Esophagus mucosa (tissue), 1 donor: Measurements from ENCODE around the gene WAPL. TPM values are rescaled to one million over a fixed set of nuclear protein-coding genes. Genes with fewer than 3 reads are reported as not detected.

Experiments used
- ATAC-seq: fragments of 200-7000 bp; cut with Tn5 transposase; one replicate; pipeline ENCODE4 v1.9.1; 2020
- total RNA-seq: library from RNA; stranded (reverse); gene quantifications from one replicate; pipeline ENCODE4 v1.2.4, GENCODE V29; 2023
- donor health status: DM: yes; HTN: yes; CAD: no.

WAPL gene
- total RNA-seq, 1 donor from 2014 or later: 20.0 TPM

DNA sequence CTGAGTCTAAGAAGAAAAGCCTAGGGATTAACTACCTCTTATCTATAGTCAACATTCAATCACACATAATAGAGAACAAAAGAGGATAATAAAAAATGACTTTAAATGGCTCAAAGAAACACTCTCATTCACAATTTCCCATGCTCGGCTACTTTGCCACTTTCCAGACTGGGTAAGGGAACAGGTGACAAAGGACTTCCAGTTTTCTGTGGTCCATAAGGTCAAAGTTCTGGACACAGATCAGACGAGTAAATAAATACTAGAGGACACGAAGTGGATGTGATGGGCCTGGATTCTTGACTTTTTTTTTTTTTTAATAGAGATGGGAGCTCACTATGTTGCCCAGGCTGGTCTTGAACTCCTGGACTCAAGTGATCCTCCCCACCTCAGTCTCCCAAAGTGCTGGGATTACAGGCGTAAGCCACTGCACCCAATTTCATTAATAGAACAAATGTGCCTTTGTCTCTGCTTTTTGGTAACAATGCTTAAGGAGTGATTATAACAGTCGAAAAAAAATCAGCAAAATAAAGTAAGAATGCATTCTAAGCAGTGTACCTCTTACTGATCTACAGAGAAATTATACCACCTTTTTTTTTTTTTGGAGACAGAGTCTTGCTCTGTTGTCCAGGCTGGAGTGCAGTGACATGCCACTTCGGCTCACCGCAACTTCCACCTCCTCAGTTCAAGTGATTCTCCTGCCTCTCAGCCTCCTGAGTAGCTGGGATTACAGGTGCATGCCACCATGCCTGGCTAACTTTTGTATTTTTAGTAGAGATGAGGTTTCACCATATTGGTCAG is 70.6 kb downstream of the WAPL start:
- ATAC-seq: no peak

DNA sequence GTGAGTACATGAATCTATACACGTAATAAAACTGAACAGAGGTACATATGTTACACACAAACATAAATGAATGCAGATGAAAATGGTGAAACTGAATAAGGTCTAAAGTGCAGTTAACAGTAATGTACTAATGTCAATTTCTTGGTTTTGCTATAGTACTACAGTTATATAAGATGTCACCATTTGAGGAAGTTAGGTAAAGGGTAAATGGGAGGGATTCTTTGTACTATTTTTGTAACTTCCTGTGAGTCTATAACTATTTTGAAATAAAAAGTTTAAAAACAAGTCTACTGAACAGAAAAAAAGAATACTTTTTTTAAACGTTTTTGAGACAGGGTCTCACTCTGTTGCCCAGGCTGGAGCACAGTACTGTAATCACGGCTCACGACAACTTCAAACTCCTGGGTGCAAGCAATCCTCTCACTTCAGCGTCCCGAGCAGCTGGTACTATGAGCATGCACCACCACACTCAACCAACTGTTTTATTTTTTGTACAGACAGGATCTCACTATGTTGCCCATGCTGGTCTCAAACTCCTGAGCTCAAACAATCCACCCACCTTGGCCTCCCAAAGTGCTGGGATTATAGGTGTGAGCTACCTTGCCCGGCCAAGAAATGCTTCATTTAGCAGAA is 71.5 kb downstream of the WAPL start:
- ATAC-seq: no peak

DNA sequence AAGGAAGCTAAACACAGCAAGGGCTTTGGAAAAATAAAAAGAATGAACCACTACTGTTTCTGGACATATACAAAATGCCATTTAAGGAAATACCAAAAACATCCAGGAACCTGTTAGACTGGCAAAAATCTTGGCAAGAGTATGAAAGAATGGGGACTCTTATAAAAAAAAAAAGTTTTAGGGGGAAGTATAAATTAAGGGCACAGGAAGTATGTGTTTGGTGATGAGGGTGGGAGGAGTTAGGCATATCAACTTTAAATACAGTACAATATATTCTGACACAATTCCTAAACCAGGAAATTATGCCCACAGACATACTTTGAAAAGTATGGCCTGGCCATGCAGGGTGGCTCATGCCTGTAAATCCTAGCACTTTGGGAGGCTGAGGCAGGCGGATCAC is 74.2 kb downstream of the WAPL start:
- no peak for ATAC-seq

DNA sequence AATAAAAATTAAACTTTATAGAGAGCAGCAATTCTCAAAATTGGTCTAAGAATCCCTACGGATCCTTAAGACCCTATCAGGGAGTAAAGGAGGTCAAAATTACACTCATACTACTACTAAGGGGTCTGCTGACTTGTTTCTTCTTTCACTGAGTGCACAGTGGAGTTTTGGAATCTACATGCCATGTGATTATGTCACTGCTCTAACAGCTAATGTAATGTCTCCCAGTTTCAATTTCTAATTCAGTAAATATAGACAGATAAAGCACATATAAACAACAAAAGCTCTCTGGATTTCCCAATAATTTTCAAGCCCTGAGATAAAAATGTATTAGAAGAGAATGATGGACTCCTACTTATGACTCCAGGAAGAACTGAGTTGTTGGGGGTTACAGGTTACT is 74.6 kb downstream of the WAPL start:
- ATAC-seq: no peak

DNA sequence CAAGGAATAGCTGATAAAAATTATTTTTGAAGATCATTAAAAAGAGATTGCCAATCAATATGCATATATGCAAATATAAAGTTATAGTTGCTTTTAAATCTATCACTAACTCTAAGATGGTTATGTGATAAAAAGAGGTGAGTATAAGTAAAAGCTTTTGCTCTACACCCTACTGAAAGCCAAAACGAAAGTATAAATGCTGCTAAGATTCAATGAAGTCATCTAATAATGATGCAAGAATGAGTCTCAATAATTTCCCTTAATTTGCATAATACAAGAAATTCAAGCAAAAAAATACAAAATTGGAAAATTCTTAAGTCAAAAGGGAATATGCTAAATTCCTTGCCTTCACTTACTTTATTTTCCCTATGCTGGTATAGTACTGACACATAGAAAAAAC is 75.2 kb downstream of the WAPL start:
- no peak for ATAC-seq

DNA sequence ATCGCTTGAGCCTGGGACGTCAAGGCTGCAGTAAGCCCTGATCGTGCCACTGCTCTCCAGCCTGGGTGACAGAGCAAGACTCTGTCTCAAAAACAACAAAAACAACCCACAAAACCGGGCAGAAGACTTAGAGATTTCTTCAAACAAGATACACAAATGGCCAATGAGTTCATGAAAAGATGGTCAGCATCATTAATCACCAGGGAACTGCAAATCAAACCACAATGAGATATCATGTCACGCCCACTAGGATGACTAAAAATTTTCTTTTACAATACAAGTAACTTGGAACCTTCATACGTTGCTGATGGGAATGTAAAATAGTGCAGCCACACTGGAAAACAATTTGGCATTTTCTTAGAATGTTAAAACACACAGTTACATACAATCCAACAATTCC is 77.7 kb downstream of the WAPL start:
- ATAC-seq: no peak

DNA sequence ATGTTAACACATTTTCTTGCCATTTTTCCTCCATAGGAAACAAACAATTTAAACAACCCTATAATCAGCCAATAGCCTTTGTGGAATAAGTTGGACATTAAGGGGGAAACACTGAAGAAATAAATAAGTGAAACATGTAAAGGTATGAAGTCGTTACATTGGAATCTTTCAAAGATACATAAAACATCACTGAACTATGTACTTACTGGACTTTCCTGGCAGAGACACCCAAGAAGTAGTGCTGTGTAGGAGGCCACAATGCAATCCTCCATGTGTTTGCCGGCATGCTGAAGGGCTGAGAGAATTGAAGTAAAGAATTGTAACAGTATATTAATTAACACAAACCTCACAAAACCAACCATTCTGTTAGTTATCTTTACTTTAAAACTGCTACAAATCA is 78.5 kb downstream of the WAPL start:
- no peak for ATAC-seq

DNA sequence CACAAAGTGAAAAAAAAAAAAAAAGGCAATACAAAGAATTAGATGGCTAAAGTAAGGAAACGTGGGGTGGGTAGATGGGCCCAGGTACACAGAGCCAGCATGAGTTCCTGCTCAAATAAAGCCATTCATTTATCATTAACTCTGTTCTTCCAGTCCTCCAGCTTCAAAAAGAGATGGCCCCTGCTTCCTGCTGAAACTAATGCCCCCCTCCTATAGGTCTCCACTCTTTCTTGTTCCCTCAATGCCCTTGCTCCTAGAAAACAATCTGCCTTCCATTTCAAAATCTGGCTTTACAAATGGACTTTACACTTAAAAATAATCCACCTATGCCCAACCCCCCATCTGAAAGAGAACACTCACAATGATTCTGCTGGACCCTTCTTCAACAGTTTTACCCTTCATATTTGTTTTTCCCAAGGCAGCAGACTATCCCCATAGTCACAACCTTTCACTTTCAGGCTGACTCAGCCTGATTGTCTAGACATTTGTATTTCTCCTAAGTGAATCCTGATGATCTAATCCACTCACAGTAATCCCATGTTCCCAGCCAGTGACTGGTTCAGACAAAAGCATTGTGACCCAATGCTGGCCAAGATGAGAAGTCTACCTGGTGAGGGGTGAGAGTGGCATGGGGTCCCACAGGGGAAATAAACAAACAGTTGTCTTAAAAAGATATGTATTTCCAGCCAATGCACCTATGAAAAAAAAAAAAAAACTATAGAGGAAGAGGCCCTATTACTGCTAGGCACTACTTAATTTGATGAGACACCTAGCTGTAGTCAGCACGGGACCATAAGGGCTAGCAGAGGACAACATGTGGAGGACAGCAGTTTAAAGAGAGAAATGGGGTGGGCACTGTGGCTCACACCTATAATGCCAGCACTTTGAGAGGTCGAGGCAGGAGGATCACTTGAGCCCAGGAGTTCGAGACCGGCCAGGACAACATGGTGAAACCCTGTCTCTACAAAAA is 80.4 kb downstream of the WAPL start:
- no peak for ATAC-seq

DNA sequence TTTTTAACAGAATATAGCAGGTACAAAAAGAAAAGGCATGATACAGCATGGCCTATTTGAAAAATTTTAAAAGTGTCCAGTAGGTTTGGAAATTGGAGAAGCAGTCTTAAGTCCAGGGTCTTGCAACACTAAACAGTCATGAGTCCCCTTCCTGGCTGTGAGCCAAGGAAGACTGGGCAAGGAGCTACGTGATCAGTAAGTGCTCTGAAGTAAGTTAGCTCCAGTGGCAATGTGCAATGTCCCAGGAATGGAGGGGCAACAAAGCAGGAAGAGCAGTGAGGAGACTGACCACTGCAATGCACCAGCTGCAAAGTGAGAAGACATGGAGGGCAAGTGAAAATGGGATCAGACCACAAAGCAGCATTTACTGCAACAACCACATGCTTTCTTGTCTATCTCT is 82.0 kb downstream of the WAPL start:
- peak; percentile 11 for ATAC-seq

DNA sequence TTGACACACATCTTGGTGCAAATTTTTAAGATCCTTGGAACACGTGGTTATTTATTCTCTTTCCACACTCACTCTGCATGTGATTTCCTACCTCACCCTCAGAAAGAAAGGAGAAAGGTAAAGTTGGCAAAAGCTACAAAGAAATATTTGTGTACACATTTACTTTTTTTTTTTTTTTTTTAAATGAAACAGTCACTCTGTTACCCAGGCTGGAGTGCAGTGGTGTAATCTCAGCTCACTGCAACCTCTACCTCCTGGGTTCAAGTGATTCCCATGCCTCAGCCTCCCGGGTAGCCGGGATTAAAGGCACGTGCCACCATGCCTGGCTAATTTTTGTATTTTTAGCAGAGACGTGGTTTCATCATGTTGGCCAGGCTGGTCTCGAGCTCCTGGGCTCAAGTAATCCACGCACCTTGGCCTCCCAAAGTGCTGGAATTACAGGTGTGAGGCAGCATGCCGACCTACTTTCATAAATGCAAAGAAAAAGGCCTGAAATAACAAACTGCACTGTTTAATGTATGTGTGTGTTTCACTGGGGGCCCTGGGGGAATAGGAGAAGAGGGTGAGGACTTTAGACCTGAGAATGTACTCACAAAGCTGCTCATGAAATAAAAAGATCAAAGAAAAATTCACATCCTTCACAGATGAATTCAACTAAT is 83.4 kb downstream of the WAPL start:
- ATAC-seq: no peak

DNA sequence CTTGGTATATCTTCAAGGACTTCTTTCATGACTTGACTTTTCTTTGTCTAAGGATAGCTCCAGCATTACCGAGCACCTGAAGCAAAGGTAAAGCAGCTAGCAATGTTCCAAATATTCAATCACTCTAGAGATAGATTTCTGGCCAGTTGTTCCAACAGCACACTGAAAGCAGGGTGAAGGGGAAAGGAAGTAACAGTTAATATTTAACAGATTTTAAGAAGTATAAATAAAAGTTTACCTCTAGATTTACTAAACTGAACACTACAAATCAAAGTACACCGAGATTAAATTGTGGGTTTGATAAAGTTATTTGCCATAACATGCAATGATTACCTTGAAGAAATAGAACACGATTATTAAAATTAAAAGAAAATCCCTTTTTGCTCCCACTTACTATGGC is 84.1 kb downstream of the WAPL start:
- ATAC-seq: no peak

DNA sequence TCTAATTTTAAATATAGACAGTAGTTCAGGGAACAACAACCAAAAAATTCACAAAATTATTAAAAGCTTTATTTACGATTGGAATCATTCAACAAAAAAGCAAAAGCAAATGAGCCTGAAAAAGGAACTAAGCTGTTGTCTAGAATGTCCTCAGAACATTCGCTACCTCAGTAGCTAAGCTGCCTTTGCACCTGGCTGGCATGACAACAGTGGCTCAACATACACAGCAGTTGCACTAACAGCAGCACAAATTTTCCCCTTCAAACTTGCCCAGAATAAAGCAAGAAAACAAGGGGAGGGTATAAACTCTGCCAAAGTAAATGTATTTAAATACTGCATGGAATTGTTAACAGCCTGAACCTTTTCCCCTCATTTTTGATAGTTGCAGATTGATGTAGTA is 84.6 kb downstream of the WAPL start:
- ATAC-seq: no peak

DNA sequence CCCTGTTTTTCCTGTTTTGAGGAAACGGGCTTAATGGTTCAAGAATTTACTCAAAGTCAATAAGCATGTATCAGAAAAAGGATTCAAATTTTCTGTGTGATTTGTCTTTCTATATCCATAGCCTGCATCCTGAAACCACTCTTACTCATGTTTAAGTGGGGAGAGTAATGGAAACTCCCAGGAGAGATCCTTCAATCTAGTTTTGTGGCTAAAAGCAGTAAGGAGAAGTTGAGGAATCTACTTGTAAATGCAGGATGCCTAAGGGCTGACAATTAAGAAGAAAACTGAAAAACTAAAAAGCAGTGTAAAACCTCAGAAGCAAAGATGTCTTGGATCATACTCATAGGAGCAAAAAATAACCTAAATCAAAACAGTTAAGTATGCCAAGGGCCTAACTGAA is 86.9 kb downstream of the WAPL start:
- no peak for ATAC-seq

DNA sequence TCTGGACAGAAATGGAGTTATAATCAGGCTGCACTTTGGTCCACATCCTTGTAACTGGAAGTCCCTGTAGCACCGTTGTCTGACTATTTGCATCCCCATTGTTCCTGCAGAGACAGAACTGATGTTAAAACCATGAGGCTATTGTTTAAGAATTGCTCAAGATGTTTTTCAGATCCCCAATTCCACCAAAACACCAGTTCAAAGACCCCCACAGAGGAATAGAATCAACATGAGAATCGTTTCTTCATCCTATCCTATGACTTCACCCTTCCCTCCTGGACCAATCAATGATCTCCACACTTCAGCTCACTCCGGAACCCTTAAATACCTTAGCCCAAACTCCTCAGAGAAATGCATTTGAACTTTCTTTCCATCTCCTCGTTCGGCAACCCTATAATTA is 97.9 kb downstream of the WAPL start:
- no peak for ATAC-seq

DNA sequence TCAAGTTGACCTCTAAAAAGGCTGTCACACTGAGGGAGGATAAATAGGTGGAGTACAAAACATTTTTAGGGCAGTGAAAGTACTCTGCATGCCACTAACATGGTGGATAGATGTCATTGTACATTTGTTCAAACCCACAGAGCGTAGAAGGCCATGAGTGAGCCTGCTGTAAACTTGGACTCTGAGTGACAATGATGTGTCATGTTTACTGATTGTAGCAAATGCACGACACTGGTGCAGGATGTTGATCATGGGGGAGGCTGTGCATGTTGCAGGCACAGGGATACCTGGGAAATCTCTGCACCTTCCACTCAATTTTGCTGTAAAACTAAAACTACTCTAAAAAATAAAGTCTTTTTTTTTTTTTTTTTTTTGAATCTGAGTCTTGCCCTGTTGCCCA is 102.5 kb downstream of the WAPL start:
- ATAC-seq: no peak

DNA sequence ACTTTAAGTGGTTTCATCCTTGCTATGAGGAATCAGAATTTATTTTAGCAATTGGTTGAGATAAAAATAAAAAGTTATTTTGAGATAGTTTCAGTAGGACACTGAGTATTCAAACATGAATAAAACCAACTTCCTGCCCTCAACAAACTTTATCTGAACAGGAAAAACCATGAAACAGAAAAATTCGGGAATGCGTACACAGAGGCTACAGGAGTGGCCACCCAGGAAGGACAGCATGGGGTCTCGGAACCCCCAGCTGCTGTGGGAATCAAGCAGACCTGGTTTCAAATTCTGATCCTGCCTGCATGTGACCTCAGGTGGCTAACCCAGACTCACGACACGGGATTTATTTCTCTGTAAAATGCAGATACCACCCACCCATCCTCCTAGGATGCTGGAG is 106.0 kb downstream of the WAPL start:
- no peak for ATAC-seq

DNA sequence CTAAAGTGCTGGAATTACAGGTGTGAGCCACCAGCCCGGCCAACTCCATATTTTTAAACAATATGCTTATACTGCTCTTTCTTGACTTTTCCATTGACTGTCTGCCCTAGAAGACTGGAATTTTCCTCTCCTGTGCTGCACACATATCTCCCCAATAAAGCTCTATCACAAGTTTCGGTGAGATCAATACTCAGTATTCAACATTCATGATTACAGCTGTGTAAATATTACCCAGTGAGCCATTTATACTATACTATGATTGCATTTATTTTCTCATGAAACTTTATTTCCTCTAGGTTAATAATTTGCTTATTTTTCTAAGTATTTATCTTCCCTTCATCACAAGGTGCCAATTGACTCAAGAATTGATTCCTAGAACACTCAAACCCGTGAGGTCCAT is 106.5 kb downstream of the WAPL start:
- no peak for ATAC-seq

DNA sequence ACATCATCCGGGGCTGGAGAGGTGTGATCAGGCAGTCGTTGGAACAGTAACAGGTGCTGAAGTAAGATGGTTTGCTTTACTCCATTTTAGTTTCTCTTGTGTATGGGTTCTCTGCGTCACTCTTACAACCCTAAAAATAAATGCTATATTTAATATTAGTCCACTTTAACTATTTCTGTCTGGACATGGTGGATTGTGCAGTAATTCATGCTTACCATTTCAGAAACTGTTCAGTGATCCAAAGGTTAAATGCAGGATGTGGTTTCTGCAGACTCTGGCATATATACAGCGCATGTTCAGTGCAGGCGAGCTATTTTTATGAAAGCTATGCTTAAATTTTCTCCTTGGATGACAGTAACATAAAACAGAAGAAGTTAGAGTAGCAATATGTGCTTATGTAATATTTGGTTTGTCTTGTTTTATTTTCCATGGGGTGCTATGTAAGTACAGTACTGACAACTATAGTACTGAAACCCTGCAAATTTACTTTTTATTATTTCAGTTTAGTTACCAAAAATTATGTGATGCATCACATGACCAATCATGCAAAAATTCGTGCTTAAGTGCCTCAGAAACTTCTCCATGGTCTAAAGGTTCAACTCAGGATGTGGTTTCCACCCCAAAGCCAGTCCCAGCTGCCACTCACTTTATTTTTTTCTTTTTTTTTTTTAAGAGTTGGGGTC is 108.4 kb downstream of the WAPL start:
- ATAC-seq: peak; percentile 65

DNA sequence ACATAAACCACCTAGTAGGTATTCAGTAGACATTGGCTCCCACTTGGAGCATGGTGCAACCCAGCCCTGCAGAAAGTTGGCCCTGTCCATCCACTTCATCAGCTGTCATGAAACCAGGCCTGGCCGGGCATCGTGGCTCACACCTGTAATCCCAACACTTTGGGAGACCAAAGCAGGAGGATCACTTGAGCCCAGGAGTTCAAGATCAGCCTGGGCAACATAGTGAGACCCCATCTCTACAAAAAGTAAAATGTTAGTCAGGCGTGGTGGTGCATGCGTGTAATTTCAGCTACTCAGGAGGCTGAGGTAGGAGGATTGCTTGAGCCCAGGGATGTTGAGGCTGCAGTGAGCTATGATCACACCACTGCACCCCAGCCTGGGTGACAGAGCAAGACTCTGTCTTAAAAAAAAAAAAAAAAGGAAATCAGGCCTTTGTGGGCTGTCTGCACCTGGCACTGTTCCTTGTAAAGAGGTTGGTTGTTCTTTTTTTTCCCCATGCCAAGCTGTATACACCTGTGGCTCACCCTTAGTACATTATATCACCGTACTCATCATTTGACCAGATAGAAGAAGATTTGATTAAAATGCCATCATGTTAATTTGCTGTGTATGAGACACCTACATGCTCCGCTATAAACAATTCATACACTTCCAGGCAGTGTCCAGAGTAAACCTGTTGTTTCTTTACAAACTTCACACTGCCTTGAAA is 109.6 kb downstream of the WAPL start:
- peak; percentile 8 for ATAC-seq

DNA sequence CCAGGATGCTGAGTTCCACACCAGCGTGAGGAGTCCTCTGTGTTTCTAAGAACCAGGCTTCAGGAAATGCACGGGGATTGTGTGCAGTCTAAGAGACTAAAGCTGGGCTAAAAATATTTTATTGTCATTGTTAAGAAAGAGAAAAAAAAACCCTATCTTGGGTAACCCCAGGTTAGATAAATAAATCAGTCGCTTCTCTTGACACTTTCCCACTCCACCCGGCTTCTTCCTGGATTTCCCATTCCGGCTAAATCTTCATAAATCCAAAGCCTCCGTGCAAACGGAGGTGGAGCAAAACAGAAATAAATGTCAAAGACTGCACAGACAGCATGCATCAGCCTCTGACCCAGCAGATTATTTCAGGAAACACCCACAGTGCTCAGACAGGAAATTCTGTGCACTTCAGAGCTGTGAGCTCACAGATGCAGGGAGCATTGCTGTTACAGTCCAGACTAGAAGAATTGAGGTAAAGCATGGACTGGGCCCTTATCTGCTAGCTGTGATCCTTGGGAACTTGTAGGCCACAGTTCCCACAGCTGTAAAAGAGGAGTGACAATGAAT is 110.2 kb downstream of the WAPL start:
- ATAC-seq: peak; percentile 67

DNA sequence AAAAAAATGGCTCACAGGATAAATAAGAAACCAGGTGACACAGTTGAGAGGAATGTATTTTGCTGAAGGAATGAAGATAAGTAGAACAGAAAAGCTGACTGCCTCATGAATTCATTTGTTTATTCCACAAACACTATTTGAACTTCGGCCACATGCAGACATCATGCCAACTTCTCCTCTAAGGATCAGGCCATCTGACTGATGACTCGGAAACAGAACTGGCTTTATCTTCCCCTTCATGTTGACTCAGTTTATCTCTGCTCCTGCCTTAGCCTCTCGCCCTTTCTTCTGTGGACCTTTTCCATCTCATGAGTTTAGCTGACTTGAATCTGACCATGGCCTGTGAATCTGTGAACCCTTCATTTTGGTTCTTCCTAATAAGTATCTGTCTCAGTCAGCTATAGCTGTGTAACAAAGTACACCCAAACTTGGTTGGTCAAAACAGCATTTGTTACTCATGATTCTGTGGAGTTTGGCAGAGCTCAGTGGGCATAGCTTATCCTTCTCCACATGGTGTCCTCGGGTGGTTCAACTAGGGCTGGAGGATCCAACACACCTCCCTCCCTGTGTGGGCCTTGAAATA is 111.0 kb downstream of the WAPL start:
- ATAC-seq: no peak
